MM.1S (cell line): ENCODE measurements around the gene SCGB1D2.

Experiments
- CTCF ChIP-seq: fragments of 300-600 bp; sonication (generic); IDR thresholded peaks from 2 replicates; pipeline ENCODE4 v1.5.1; 2016; ENCODE audit warnings: antibody characterized with exemption, low read length, mixed read lengths
- EZH2 ChIP-seq: fragments of 300-600 bp; sonication (generic); optimal IDR thresholded peaks from 2 replicates; pipeline ENCODE3; 2017; ENCODE audit warnings: low read depth, mild to moderate bottlenecking, antibody characterized with exemption, low read length, mixed read lengths
- EZH2phosphoT487 ChIP-seq: fragments of 300-600 bp; sonication (generic); IDR thresholded peaks from 2 replicates; pipeline ENCODE4 v1.6.1; 2018; ENCODE audit warnings: antibody characterized with exemption, low read length

- TF ChIP-seq CTCF (no peak), EZH2 (no peak), EZH2phosphoT487 (no peak)
Measured at GRCh38 chr11:62221498-62221897, 20.5 kb upstream of the SCGB1D2 start.
